Endothelial cell (in vitro differentiated cells): Measurements from ENCODE around the gene IL10RA. TPM values are rescaled to one million over a fixed set of nuclear protein-coding genes. Genes with fewer than 3 reads are reported as not detected.

Experiments used
- DNase-seq: peaks from one replicate; pipeline ENCODE4 v3.0.0; 2021; ENCODE audit warnings: low spot score
- H3K27ac Mint-ChIP-seq: one replicate; pipeline ENCODE4 v1.8.0; 2021; ENCODE audit warnings: mixed read lengths, inconsistent platforms; ENCODE audit not compliant: unreplicated experiment
- H3K27me3 Mint-ChIP-seq: one replicate; pipeline ENCODE4 v1.8.0; 2021; ENCODE audit warnings: mild to moderate bottlenecking, moderate library complexity, mixed read lengths, inconsistent platforms; ENCODE audit not compliant: unreplicated experiment
- H3K36me3 Mint-ChIP-seq: one replicate; pipeline ENCODE4 v1.8.0; 2021; ENCODE audit warnings: mild to moderate bottlenecking, low read depth, mixed read lengths, inconsistent platforms; ENCODE audit not compliant: unreplicated experiment
- H3K4me1 Mint-ChIP-seq: one replicate; pipeline ENCODE4 v1.8.0; 2021; ENCODE audit warnings: mild to moderate bottlenecking, mixed read lengths, inconsistent platforms; ENCODE audit not compliant: unreplicated experiment
- H3K4me3 Mint-ChIP-seq: one replicate; pipeline ENCODE4 v1.8.0; 2021; ENCODE audit warnings: mild to moderate bottlenecking, mixed read lengths, inconsistent platforms; ENCODE audit not compliant: unreplicated experiment
- H3K9me3 Mint-ChIP-seq: one replicate; pipeline ENCODE4 v1.8.0; 2021; ENCODE audit warnings: mixed read lengths, inconsistent platforms; ENCODE audit not compliant: unreplicated experiment
- CTCF ChIP-seq: fragments of 200-600 bp; sonication (generic); IDR thresholded peaks from one replicate; pipeline ENCODE4 v1.5.0; 2021; ENCODE audit warnings: antibody characterized with exemption; ENCODE audit not compliant: unreplicated experiment
- total RNA-seq: library from RNA; stranded (reverse); fragmentation: NEBNext Ultra II Directional; extraction: Animal tissue kit (Norgen Biotek cat#: 25700); gene quantifications from one replicate; pipeline ENCODE4 v1.2.1, GENCODE V29; 2021; ENCODE audit not compliant: unreplicated experiment

The IL10RA gene
- total RNA-seq, 1 donor from 2014 or later: 0.82 TPM

DNA sequence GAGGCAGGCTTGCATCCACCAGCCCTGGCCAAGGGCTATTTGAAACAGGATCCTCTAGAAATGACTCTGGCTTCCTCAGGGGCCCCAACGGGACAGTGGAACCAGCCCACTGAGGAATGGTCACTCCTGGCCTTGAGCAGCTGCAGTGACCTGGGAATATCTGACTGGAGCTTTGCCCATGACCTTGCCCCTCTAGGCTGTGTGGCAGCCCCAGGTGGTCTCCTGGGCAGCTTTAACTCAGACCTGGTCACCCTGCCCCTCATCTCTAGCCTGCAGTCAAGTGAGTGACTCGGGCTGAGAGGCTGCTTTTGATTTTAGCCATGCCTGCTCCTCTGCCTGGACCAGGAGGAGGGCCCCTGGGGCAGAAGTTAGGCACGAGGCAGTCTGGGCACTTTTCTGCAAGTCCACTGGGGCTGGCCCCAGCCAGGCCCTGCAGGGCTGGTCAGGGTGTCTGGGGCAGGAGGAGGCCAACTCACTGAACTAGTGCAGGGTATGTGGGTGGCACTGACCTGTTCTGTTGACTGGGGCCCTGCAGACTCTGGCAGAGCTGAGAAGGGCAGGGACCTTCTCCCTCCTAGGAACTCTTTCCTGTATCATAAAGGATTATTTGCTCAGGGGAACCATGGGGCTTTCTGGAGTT, 13.3 kb downstream of the IL10RA start:
- Mint-ChIP-seq H3K27me3 (peaks cover 2% of the 10 kb centered on the region), H3K9me3 (no peaks in the 10 kb centered on the region), H3K4me1 (peaks cover 14% of the 10 kb centered on the region), H3K4me3 (no peak overlapping the region), H3K36me3 (no peaks in the 10 kb centered on the region), H3K27ac (no peak overlapping the region)
- TF ChIP-seq CTCF: no peak
- no peak for DNase-seq

DNA sequence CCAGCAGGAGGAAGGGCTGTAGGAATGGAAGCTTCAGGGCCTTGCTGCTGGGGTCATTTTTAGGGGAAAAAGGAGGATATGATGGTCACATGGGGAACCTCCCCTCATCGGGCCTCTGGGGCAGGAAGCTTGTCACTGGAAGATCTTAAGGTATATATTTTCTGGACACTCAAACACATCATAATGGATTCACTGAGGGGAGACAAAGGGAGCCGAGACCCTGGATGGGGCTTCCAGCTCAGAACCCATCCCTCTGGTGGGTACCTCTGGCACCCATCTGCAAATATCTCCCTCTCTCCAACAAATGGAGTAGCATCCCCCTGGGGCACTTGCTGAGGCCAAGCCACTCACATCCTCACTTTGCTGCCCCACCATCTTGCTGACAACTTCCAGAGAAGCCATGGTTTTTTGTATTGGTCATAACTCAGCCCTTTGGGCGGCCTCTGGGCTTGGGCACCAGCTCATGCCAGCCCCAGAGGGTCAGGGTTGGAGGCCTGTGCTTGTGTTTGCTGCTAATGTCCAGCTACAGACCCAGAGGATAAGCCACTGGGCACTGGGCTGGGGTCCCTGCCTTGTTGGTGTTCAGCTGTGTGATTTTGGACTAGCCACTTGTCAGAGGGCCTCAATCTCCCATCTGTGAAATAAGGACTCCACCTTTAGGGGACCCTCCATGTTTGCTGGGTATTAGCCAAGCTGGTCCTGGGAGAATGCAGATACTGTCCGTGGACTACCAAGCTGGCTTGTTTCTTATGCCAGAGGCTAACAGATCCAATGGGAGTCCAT, 14.1 kb downstream of the IL10RA start:
- Mint-ChIP-seq H3K4me3 (no peak overlapping the region), H3K4me1 (peaks cover 11% of the 10 kb centered on the region), H3K27ac (no peak overlapping the region), H3K36me3 (no peaks in the 10 kb centered on the region), H3K27me3 (peaks cover 4% of the 10 kb centered on the region), H3K9me3 (no peaks in the 10 kb centered on the region)
- no peak for TF ChIP-seq CTCF
- DNase-seq: no peak

DNA sequence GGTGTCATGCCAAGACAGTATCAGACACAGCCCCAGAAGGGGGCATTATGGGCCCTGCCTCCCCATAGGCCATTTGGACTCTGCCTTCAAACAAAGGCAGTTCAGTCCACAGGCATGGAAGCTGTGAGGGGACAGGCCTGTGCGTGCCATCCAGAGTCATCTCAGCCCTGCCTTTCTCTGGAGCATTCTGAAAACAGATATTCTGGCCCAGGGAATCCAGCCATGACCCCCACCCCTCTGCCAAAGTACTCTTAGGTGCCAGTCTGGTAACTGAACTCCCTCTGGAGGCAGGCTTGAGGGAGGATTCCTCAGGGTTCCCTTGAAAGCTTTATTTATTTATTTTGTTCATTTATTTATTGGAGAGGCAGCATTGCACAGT, 14.6 kb downstream of the IL10RA start:
- no peaks in the 10 kb centered on the region for H3K9me3 Mint-ChIP-seq
- H3K27ac Mint-ChIP-seq: no peak overlapping the region
- TF ChIP-seq CTCF: no peak
- no peak overlapping the region for H3K4me3 Mint-ChIP-seq
- peaks cover 11% of the 10 kb centered on the region for H3K4me1 Mint-ChIP-seq
- no peak for DNase-seq
- peaks cover 5% of the 10 kb centered on the region for H3K27me3 Mint-ChIP-seq
- H3K36me3 Mint-ChIP-seq: no peaks in the 10 kb centered on the region

DNA sequence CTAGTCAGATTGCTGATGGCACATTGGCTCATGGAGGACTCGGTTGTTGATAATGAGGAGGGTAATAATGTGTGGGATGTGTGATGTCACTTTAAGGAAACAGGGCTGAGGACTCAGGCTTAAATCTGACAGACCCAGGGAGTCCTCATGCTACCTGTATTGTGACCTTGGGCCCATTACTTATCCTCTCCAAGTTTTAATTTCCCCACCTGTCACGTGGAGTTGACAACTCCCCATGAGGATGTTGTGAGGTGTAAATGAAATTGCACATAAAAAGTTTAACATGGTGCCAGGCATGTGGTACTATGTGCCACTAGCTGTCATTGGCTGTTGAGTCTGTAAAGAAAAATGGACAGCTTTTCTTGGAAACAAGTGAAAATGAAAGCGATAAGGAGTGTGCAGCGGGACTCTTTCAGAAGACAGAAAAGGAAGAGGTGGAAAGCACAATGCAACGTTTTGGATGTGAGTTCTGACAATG, 15.3 kb downstream of the IL10RA start:
- Mint-ChIP-seq H3K27me3 (peaks cover 5% of the 10 kb centered on the region), H3K36me3 (no peaks in the 10 kb centered on the region), H3K27ac (no peak overlapping the region), H3K4me1 (peaks cover 11% of the 10 kb centered on the region), H3K4me3 (no peak overlapping the region), H3K9me3 (no peaks in the 10 kb centered on the region)
- no peak for DNase-seq
- TF ChIP-seq CTCF: no peak

- H3K4me3 Mint-ChIP-seq: no peak overlapping the region
- no peaks in the 10 kb centered on the region for H3K36me3 Mint-ChIP-seq
- H3K27ac Mint-ChIP-seq: no peak overlapping the region
- peaks cover 11% of the 10 kb centered on the region for H3K4me1 Mint-ChIP-seq
- peaks cover 5% of the 10 kb centered on the region for H3K27me3 Mint-ChIP-seq
- TF ChIP-seq CTCF: no peak
- DNase-seq: no peak
- H3K9me3 Mint-ChIP-seq: no peaks in the 10 kb centered on the region
Observed at GRCh38 chr11:118002010-118002540, 15.9 kb downstream of the IL10RA start.
